ENCODE data around the gene OPRL1.
"Not testable (repeated sequence)": the region's sequence is repeated elsewhere in the genome, so short reads cannot be mapped to it uniquely, and the experiment has no call there.

The OPRL1 gene

GRCh38 chr20:64119681-64120341 is 39.9 kb downstream of the OPRL1 start:
- no peak for DNase-seq

- DNase-seq, result no peak
Measured at GRCh38 chr20:64121586-64121985, 41.7 kb downstream of the OPRL1 start.

GRCh38 chr20:64122927-64123326 is 43.0 kb downstream of the OPRL1 start:
- not testable (repeated sequence) for DNase-seq

GRCh38 chr20:64123517-64123916 is 43.6 kb downstream of the OPRL1 start:
- DNase-seq, result not testable (repeated sequence)

GRCh38 chr20:64129146-64129782 is 49.4 kb downstream of the OPRL1 start:
- no peak for DNase-seq

GRCh38 chr20:64130271-64130670 is 50.4 kb downstream of the OPRL1 start:
- no peak for DNase-seq

- DNase-seq, result no peak
Measured at GRCh38 chr20:64130876-64131275, 51.0 kb downstream of the OPRL1 start.

GRCh38 chr20:64131406-64131805 is 51.5 kb downstream of the OPRL1 start:
- peak; percentile 5 for DNase-seq

- no peak for DNase-seq
Measured at GRCh38 chr20:64133951-64134407, 54.1 kb downstream of the OPRL1 start.

GRCh38 chr20:64134744-64135143 is 54.9 kb downstream of the OPRL1 start:
- not testable (repeated sequence) for DNase-seq

GRCh38 chr20:64136004-64136710 is 56.3 kb downstream of the OPRL1 start:
- DNase-seq, result no peak

- no peak for DNase-seq
Measured at GRCh38 chr20:64137598-64138031, 57.7 kb downstream of the OPRL1 start.

- DNase-seq, result no peak
Measured at GRCh38 chr20:64138276-64138815, 58.5 kb downstream of the OPRL1 start.

GRCh38 chr20:64139199-64140060 is 59.5 kb downstream of the OPRL1 start:
- no peak for DNase-seq

- no peak for DNase-seq
Measured at GRCh38 chr20:64140061-64140931, 60.4 kb downstream of the OPRL1 start.

GRCh38 chr20:64140956-64141355 is 61.1 kb downstream of the OPRL1 start:
- no peak for DNase-seq

- DNase-seq, result no peak
Measured at GRCh38 chr20:64142590-64142989, 62.7 kb downstream of the OPRL1 start.

GRCh38 chr20:64143018-64143801 is 63.3 kb downstream of the OPRL1 start:
- no peak for DNase-seq

GRCh38 chr20:64144144-64144912 is 64.4 kb downstream of the OPRL1 start:
- DNase-seq, result no peak
